ENCODE data around the gene DNAJC18.

The DNAJC18 gene

DNA sequence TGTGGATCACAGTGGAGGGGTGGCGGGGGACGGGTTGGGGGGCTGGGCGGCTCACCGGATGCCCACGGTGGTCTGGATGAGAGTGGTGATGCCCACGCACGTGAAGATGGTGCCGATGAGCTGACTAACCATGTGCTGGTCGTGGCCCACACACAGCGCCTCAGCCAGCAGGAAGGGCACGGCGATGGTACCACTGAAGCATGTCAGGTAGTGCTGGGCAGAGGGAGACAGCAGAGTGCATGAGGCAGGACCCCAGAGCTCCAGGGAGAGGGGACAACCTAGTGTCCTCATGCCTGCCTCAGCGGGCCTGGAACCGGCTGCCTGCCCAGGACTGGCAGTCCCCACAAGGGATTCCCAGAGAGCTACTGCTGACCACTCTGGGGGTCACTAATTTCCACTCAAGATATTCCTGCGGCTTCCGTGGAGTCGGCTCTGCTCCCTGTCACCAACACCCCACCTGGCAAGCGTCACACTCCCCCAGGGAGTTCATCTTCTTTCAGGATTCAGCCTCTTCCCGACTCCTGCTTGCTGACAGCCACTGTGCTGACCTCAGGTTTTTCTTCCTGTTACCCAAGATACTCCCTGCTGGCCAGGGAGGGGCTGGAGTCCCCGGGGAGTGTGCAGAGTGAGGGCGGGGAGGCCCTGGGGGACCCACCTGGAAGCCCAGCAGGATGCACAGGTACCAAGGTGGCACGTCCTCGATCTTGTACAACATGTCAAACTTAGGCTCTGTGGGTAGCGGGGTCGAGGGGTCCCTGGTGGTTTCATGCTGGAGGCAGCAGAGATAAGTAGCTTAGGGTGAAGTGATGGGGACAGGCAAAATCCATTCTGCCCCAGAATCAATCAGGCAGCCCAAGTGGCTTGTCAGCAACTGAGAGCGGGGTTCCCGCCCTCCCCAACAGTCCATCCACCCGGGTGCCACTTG is 57.2 kb downstream of the DNAJC18 start:
- TF ChIP-seq, protein P1, sequence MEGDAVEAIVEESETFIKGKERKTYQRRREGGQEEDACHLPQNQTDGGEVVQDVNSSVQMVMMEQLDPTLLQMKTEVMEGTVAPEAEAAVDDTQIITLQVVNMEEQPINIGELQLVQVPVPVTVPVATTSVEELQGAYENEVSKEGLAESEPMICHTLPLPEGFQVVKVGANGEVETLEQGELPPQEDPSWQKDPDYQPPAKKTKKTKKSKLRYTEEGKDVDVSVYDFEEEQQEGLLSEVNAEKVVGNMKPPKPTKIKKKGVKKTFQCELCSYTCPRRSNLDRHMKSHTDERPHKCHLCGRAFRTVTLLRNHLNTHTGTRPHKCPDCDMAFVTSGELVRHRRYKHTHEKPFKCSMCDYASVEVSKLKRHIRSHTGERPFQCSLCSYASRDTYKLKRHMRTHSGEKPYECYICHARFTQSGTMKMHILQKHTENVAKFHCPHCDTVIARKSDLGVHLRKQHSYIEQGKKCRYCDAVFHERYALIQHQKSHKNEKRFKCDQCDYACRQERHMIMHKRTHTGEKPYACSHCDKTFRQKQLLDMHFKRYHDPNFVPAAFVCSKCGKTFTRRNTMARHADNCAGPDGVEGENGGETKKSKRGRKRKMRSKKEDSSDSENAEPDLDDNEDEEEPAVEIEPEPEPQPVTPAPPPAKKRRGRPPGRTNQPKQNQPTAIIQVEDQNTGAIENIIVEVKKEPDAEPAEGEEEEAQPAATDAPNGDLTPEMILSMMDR (conservative IDR thresholded peaks at IDR 0.05) = no peak
- no peak overlapping the region for H3K27ac ChIP-seq

DNA sequence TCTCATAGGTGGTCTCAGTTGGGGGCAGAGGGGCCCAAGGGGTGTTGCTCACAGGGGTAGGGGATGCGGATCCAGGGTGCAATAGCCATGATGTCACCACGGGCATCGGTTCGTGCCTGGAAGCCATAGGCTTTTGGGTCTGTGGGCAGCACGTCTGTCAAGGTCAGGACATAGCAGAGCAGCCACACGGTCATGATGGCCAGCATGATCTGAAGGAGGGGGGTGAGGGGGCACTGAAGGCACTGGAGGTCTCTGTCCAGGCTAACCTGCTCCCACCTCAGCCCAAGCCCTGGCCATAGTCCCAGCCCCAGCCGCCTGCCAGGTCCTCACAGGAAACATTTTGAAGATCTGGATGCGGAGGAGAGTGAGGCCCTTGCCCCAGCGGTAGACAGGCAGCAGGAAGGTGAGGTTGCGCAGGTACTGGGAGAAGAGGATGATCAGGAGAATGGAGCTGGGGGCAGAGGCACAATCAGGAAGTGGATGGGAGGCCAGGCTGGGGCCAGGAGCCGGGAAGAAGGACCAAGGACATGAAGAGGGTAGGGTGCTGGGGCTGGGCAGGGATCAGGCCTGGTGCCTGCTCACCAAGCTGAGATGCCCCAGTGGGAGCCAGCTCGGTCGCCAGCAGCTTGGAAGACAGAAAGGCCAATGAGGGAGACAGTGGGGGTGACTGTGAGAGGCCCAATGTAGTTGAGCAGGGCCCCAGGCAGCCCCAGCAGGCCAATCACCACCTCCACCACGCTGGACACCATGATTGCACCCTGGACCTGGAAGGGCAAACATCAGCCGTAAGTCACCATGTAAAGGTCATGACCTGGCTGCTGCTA is 59.5 kb downstream of the DNAJC18 start:
- TF ChIP-seq, protein P1 (conservative IDR thresholded peaks at IDR 0.05) = no peak
- H3K27ac ChIP-seq = no peak overlapping the region

DNA sequence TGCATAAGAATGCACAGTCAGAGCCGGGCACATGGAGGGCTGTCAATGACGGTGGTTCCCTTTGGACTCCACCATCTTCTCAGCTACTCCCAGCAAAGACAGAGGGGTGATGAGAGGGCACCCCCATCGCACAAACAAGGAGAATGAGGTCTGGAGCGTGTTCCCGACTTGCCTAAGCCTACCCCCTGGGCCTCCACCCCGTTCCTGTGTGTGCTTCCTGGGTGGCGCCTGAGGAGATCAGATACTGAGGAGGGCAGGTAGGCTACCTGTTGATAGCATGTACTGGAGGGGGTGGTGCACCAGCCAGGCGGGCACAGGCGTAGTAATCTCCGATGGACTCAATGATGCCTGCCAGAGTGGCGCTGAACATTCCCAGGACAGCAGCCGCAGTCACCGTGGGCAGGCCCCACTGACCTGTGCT is 60.4 kb downstream of the DNAJC18 start:
- TF ChIP-seq, protein P1 (conservative IDR thresholded peaks at IDR 0.05) = no peak
- H3K27ac ChIP-seq = no peak overlapping the region

DNA sequence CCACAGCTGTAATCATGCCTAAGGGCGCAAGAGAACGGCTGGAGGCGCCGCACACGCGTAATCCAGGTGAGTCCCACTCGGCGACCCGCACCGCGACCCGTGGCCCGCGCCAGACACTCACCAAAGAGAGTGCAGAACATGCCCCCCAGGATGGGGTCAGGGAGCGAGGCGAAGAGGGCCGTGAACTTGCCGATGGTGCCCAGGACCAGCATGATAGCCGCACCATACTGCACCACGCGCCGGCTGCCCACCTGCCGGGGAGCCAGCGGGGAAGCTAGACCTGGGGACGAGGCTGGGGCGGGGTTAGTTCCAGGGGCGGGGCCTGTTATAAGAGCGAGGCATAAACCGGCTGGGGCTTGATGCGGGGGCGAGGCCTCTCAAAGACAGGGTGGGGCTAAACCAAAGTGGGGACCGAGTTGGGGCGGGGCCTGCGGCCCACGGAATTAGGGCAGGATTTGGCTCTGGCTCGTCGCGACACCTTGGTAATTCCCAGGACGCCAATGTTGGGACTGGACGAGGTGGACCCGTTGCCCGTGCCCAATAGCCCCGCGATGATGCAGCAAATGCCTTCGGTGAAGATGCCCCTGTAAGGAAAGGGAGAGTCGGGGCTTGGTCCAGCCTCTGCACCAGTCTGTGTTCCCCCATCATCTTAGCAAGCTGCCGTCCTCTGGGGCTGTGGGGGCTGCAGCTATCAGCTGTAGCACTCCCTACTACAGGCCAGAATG is 61.1 kb downstream of the DNAJC18 start:
- TF ChIP-seq, protein P1 (conservative IDR thresholded peaks at IDR 0.05) = no peak
- no peak overlapping the region for H3K27ac ChIP-seq

DNA sequence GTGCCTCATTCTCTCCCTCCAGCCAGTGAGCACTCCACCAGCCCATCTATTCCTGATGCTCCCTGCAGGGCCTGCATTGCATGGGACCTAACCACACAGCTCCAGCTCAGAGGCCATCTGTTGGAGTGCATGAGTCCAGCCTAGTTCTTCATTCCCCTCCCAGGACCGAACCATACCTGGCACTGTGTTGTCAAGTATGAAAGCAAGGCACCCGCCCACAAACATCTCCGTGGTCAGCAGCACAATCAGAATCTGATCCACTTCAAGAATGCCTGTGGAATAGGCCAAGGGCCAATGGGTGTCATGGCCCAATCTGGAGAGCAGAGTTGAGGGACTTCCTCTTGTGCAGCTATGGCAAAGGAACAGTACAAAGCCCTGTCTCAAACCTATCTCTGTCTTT is 62.1 kb downstream of the DNAJC18 start:
- no peak overlapping the region for H3K27ac ChIP-seq
- TF ChIP-seq, protein P1 (conservative IDR thresholded peaks at IDR 0.05) = no peak

DNA sequence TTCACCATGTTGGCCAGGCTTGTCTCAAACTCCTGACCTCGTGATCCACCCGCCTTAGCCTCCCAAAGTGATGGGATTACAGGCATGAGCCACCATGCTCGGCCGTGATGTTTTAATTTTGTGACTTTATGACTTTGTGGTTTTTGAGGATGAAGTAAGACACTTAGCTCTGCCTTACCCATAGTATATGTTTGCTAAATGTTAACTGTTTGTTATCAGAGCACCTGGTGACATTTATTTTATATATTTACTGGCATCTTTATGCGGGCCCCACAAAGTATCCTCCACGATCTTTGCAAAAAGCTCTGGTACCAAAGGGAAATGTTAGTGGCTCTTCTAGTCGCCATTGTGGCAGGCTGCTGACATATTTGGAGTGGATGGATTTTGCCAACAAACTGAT is 63.0 kb downstream of the DNAJC18 start:
- TF ChIP-seq, protein P1 (conservative IDR thresholded peaks at IDR 0.05) = no peak
- H3K27ac ChIP-seq = peak overlapping the region; percentile 88; the same call in 1 of the 2 replicates

Measured in VCaP (cell line).